SU-DHL-6 (cell line): Measurements from ENCODE around the gene SP3.

Experiments used
- EZH2phosphoT487 ChIP-seq: fragments of 200-600 bp; sonication (generic), shearing (Covaris generic); conservative IDR thresholded peaks from 2 replicates; pipeline ENCODE4 v1.6.1; 2018; ENCODE audit warnings: mild to moderate bottlenecking, antibody characterized with exemption, low read length, moderate library complexity, mixed read lengths
- TF ChIP-seq, protein P1 (sequence below): fragments of 200-600 bp; sonication (generic); IDR thresholded peaks from one replicate; pipeline ENCODE4 v1.5.1; 2017; ENCODE audit warnings: antibody characterized with exemption, mild to moderate bottlenecking, low read length, moderate library complexity; ENCODE audit not compliant: insufficient read depth, poor library complexity, severe bottlenecking

DNA sequence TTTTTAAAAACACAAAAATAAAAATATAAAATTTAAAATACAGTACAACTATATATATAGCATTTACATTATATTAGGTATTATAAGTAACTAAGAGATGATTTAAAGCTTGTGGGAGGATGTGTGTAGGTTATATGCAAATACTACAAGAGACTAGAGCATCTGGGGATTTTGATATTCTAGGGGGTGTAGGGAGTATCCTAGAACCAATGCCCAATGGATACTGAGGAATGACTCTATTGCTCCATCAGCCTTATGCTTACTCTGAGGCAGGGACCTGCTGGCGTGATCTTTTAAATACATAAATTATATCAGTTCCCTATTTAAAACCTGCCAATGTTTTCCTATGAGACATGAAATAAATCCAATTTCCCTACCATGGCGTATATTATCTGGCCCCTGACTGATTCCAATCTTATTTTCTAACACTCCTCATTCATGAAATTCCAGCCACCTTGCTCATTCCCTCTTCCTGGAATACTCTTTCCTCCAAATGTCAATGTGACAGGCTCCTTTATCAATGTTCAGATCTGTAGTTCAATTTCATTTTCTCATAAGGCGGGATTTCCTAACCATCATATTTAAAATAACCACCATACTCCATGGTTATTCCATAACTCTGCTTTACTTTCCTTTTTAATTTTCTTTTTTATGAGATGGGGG lies 22.2 kb downstream of the SP3 start:
- TF ChIP-seq, protein P1, sequence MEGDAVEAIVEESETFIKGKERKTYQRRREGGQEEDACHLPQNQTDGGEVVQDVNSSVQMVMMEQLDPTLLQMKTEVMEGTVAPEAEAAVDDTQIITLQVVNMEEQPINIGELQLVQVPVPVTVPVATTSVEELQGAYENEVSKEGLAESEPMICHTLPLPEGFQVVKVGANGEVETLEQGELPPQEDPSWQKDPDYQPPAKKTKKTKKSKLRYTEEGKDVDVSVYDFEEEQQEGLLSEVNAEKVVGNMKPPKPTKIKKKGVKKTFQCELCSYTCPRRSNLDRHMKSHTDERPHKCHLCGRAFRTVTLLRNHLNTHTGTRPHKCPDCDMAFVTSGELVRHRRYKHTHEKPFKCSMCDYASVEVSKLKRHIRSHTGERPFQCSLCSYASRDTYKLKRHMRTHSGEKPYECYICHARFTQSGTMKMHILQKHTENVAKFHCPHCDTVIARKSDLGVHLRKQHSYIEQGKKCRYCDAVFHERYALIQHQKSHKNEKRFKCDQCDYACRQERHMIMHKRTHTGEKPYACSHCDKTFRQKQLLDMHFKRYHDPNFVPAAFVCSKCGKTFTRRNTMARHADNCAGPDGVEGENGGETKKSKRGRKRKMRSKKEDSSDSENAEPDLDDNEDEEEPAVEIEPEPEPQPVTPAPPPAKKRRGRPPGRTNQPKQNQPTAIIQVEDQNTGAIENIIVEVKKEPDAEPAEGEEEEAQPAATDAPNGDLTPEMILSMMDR, result no peak
- no peak for TF ChIP-seq EZH2phosphoT487
